Renal cortical epithelial cell (primary cell): ENCODE data around the gene ADAP1. TPM values are rescaled to one million over a fixed set of nuclear protein-coding genes. Genes with fewer than 3 reads are reported as not detected.

Experiments
- DNase-seq: peaks from one replicate; pipeline ENCODE4 v3.0.0-alpha.2; 2011; ENCODE audit warnings: low read depth
- total RNA-seq: library from RNA; depleted of rRNA; stranded (reverse); fragments of >200 nt; gene quantifications from 2 replicates; pipeline ENCODE4 v1.2.3, GENCODE V29; 2014

ADAP1 gene
- total RNA-seq, 1 donor from 2014 or later = 4.8 TPM

GRCh38 chr7:988963-989529 is 34.6 kb upstream of the ADAP1 start:
- no peak for DNase-seq

GRCh38 chr7:988426-988911 is 34.0 kb upstream of the ADAP1 start:
- no peak for DNase-seq

GRCh38 chr7:987909-988308 is 33.4 kb upstream of the ADAP1 start:
- no peak for DNase-seq

- no peak for DNase-seq
Observed at GRCh38 chr7:986766-987751, 32.6 kb upstream of the ADAP1 start.

GRCh38 chr7:985915-986741 is 31.6 kb upstream of the ADAP1 start:
- peak; percentile 54 for DNase-seq

GRCh38 chr7:985127-985416 is 30.6 kb upstream of the ADAP1 start:
- no peak for DNase-seq

- DNase-seq = no peak
Observed at GRCh38 chr7:984361-985126, 30.1 kb upstream of the ADAP1 start.

GRCh38 chr7:983616-984071 is 29.2 kb upstream of the ADAP1 start:
- no peak for DNase-seq

- DNase-seq = no peak
Observed at GRCh38 chr7:983004-983615, 28.6 kb upstream of the ADAP1 start, which contains the start of gene CYP2W1. TSS of gene CYP2W1 (plus strand) at chr7:983181. CDS start at chr7:983212, 31 bp downstream.

- no peak for DNase-seq
Observed at GRCh38 chr7:982511-983003, 28.1 kb upstream of the ADAP1 start.

- no peak for DNase-seq
Observed at GRCh38 chr7:981793-982510, 27.5 kb upstream of the ADAP1 start.

GRCh38 chr7:979886-980571 is 25.5 kb upstream of the ADAP1 start:
- peak; percentile 80 for DNase-seq

- DNase-seq = no peak
Observed at GRCh38 chr7:979151-979550, 24.7 kb upstream of the ADAP1 start.

- DNase-seq = no peak
Observed at GRCh38 chr7:978416-979091, 24.1 kb upstream of the ADAP1 start.

- no peak for DNase-seq
Observed at GRCh38 chr7:978049-978346, 23.5 kb upstream of the ADAP1 start.

- DNase-seq = peak; percentile 96
Observed at GRCh38 chr7:977326-978048, 23.0 kb upstream of the ADAP1 start.

- peak; percentile 9 for DNase-seq
Observed at GRCh38 chr7:976901-977325, 22.4 kb upstream of the ADAP1 start.

GRCh38 chr7:975702-976473 is 21.4 kb upstream of the ADAP1 start:
- DNase-seq = no peak
